ENCODE measurements around the gene MRGPRX3.
A peak's percentile ranks its signal among the peaks of the same experiment; 100 is the strongest.
"Not testable (repeated sequence)": the region's sequence is repeated elsewhere in the genome, so short reads cannot be mapped to it uniquely, and the experiment has no call there.

The MRGPRX3 gene

DNA sequence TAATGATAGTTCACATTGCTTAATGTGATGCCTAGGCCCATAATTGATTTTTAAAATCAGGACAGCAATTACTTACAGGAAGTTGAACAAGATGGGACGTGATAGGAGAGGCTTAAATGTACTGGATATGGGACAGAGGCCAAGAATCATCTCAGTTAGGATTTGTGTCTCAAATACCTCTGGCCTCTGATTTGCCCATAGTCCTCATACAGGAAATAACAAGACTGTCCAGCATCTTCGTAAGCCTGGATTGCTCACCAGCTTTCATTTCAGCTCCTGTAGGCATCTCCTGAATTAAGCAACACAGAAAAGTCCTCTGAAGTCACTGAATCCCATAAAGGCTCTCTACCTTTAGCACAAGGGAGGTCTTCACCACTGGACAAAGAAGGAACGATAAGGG is at the start of gene MRGPRX3:
MRGPRX3 (plus strand) TSS at position 231 of the 400 bp plus-strand sequence. CDS start 4,632 bp downstream, outside the sequence.
- DNase-seq (ENCODE audit: low spot score), result no peak

DNA sequence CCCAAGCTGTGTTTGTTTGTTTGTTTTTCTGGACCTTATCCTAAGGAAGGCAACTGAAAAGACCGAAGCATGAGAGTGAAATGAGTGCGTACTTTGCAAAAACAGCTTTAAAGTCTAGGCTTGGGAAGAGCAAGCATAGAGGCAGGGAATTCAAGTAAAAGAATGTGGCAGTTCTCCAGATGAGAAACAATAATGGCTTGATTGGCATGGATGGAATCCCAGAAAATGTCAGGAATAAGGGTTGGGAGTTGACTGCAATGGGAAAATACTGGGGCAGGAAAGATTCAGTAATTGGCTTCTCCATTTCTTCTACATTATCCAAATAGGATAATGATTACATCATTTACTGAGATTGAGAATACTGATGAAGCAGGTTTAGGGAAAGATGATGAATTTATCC is 44.0 kb upstream of the MRGPRX3 start:
- no peak for DNase-seq (ENCODE audit: low spot score)

DNA sequence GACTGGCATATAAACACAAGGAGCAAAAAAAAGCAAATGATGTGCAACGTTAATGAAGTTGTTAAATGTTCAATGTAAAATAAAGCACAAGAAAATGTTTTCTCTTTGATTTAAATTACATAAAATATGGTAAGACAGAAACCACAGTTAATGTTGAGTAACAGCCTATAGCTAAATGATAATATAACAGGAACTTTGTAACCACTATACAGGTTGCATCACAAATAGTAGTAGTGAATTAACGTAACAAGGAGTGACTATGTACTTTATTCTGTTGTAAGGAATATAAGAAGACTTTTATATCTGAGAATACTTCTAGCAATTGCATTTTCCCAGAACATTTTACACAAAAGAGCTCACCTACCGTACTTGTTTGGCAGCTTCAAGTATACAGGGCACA is 43.4 kb upstream of the MRGPRX3 start:
- DNase-seq (ENCODE audit: low spot score), result no peak

DNA sequence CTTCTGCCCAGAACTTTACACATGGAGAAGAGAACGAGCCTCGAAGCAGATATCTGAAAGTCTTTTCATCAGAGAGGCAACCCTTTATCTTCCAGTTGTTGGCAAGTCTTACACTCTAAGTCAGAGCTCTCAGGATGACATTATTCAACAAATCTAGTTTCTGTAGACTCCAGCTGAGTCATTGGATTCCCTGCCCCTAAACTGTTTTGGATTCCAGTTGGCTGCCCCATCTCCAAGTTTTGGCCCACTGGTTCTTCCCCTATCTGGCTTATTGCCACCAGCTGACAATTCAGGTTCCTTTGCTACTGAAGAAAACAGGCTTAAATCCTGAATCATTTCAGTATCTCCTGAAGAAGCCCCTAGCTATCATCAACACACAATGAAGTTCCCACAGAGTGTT is 40.6 kb upstream of the MRGPRX3 start:
- DNase-seq (ENCODE audit: low spot score), result peak; percentile 19

DNA sequence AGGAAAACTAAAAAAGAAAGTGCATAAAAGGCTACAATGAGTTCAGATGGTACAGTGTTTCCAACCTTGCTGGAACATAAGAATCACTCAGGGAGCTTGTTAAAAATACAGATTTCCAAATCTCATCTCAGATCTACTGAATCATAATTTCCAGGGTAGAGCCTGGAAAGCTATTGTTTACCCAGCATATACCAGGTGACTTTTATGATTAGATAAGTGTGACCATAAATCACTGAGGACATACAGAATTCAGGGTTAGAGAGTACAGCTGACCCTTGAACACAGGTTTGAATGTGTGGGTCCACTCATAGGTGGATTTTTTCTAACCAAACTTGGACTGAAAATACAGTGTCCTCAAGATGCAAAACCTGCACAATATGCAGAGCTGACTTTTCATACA is 38.4 kb upstream of the MRGPRX3 start:
- no peak for DNase-seq (ENCODE audit: low spot score)

DNA sequence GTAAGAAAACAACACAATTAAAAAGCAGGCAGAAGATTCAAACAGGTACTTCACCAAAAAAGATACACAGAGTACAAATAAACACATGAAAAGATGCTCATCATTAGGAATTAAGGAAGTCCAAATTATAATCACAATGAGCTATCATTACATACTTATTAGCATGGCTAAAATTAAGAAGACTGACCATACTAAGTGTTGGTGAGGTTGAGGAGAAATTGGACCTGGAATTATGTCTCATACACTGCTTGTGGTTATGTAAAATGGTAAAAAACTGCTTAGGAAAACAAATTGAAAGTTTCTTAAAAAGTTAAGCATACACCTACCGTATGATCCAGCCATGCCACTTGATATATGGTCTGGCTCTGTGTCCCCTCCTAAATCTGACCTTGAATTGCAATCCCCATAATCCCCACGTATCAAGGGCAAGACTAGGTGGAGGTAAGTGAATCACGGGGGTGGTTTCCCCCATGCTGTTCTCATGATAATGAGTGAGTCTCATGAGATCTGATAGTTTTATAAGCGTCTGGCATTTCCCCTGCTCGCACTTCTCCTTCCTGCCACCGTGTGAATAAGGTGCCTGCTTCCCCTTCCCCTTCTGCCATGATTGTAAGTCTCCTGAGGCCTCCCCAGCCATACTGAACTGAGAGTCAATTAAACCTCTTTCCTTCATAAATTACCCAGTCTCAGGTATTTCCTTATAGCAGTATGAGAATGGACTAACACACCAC is 31.3 kb upstream of the MRGPRX3 start:
- DNase-seq (ENCODE audit: low spot score), result no peak

DNA sequence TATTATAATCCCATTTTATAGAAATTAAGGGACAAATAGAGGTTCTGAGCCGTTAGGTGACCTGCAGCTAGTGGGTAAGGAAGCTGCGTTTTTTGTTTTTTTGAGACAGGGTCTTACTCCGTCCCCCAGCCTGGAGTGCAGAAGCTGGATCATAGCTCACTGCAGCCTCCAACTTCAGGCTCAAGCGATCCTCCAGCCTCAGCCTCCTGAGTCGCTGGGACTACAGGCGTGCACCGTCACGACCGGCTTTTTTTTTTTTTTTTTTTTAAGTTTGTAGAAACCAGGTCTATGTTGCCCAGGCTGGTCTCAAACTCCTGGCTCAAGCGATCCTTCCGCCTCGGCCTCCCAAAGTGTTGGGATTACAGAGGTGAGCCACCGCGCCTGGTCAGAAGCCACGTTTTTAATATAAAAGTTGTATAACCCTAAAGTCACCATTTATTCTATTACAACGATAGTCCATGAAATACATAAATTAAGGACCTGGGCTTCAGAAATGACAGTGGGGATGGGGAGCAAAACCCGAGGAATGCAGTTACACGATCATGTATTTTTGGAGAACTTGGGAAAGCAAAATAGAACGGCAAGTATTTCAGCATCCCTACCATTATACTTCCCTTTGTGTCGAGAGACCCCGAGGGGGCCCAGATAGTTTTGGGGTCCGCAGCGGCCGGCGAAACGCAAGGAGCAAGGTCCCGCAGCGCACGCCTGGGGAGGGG is 27.1 kb upstream of the MRGPRX3 start:
- no peak for DNase-seq (ENCODE audit: low spot score)

DNA sequence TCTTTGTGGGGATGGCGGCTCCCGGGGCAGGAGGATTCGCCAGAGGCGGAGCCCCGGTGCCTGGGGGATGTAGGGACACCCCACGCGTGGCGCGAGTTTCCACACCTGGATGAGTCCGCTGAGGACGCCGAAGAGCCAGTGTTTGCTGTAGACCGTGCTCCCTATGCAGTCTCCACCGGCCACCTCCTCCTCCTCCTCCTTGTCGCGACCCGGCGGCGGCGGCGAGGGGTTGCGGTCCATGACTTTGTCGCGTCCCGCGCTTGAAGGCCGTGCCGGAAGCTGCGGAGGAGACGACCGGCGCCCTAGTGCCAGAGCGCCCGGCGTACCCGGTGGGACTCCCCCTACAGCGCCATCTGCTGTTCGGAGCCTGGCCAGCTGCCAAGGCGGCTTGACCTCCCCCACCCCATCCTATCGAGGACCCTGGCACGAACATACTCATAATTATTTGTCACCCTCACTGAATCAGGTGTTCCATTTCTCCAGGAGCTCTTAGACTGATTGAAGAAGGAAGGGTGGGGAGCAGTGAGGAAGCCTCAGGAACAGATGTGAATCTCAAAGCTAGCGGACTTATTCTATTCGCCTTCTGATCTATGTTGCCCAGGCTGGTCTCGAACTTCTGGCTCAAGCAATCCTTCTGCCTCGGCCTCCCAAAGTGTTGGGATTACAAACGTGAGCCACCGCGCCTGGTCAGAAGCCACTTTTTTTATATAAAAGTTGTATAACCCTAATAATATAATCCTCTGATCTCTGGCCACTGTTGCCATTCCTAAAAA is 26.4 kb upstream of the MRGPRX3 start, which contains the start of gene SAAL1:
SAAL1 (minus strand) TSS at position 281 of the 773 bp plus-strand sequence; CDS start at position 240, 41 bp downstream.
- DNase-seq (ENCODE audit: low spot score), result peak; percentile 83

DNA sequence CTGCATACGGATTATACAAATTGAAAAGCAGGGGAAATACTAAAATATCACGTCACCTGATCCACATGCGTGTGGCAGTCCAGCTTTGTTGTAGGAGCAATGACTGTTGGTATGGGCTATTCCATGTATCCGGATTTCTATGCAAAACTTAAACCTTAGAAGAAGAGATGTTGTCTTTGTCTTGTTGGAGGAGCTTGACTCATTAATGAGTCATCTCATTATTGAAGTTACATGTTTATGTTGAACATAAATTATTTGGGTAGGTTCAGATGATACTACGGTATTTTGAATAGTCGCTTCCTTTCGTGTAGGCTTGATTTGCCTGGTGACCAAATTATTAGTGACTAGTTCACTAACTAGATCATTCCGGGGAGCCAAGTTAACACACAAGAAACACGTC is 25.7 kb upstream of the MRGPRX3 start:
- DNase-seq (ENCODE audit: low spot score), result no peak

DNA sequence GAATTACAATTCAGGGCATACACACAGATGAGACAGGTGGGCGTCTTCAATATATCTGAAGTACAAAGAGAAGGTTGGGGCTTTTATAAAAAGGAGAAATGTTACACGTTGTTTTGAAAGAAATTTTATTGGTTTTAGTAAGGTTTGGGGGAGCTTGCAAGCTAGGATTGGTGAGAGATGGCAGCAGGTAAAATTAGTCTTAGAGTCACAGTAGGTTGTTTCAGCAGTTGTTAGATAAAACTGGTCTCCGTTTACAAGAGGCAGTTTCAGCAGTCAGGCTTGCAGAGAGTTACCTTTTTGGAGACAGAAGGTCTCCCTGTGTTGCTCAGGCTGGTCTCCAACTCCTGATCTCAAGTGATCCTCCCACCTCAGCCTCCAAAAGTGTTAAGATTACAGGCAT is 24.1 kb upstream of the MRGPRX3 start:
- DNase-seq (ENCODE audit: low spot score), result no peak

DNA sequence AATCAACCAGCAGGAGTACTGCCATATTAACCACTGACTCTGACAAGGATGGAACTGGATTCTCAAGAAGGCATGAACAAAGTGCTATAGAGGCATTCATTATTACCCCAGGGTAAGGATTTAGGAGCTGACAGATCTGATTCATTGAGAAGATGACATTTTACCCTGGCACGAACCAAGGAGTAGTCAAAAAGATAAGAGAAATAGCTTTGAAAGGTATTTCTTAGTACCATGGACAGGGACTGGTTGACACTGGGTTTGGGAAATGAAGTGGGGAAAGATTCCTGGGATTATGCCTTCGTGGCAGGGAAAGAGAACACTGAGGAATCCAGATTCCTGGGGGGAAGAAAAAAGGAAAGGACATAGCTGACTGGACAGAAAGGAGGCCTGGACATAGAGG is 21.4 kb upstream of the MRGPRX3 start:
- no peak for DNase-seq (ENCODE audit: low spot score)

DNA sequence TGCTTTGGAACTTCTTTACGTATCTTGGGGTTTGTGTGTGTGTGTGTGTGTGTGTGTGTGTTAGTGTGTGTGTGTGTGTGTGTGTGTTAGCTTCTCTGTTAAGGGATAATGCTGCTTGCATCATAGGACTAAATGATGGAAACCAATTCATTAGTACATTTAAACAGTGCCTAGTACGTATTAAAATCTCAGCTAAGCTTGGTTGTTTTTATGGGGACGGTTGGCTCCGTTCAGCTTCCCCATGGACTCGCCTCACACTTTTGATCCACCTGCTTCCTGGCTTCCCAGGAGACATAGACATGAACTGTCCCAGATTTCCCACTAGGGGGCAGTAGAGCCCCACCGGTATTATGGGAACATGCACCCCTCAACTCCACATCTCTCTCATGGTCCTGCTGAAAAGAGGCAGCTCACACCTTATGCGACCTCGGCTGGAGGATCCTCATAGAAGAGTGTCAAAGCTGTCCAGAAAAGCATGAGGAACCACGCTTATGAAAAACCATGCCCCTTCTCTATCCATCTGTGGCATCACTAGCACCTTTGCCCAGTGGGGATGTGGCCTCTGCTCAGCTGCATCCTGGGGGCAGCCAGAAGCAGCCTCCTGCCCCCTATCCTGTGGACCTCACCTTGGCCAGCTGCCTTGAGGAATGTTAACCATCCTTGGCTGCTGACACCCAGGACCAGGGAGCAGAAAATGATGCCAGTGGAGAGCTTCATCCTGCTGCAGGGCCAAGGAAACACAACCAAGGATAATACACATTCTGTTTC is 16.8 kb upstream of the MRGPRX3 start:
- DNase-seq (ENCODE audit: low spot score), result peak; percentile 73

DNA sequence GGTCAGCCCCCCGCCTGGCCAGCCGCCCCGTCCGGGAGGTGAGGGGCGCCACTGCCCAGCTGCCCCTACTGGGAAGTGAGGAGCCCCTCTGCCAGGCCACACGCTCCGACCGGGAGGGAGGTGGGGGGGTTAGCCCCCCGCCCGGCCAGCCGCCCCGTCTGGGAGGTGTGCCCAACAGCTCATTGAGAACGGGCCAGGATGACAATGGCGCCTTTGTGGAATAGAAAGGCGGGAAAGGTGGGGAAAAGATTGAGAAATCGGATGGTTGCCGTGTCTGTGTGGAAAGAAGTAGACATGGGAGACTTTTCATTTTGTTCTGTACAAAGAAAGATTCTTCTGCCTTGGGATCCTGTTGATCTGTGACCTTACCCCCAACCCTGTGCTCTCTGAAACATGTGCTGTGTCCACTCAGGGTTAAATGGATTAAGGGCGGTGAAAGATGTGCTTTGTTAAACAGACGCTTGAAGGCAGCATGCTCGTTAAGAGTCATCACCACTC is 11.0 kb upstream of the MRGPRX3 start:
- not testable (repeated sequence) for DNase-seq (ENCODE audit: low spot score)

DNA sequence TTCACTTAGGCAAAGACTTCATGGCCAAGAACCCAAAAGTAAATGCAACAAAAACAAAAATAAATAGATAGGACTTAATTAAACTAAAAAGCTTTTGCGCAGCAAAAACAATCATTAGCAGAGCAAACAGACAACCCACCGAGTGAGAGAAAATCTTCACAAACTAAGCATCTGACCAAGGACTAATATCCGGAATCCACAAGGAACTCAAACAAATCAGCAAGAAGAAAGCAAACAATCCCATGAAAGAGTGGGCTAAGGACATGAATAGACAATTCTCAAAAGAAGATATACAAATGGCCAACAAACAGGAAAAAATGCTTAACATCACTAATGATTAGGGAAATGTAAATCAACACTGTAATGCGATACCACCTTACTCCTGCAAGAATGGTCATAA is 1.3 kb upstream of the MRGPRX3 start:
- DNase-seq (ENCODE audit: low spot score), result not testable (repeated sequence)

DNA sequence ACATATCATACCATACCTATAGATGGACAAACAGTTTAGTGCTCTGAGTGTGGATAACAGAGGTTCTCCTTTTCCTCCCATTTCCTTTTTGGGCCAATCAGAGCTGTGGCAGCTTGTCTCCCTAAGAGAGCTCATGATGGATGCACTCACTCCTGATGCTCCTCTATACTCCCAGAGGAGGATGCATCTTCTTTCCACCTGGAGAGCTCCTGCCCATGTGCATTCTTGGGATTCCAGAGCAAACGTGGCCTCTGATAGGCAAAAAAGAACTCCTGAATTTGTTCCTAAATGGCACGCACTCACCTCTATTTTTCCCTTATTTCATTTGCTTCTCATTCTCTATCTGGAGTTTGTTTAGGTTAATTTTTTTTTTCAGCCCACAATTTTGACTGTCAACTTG is 2.9 kb downstream of the MRGPRX3 start:
- DNase-seq (ENCODE audit: low spot score), result no peak

DNA sequence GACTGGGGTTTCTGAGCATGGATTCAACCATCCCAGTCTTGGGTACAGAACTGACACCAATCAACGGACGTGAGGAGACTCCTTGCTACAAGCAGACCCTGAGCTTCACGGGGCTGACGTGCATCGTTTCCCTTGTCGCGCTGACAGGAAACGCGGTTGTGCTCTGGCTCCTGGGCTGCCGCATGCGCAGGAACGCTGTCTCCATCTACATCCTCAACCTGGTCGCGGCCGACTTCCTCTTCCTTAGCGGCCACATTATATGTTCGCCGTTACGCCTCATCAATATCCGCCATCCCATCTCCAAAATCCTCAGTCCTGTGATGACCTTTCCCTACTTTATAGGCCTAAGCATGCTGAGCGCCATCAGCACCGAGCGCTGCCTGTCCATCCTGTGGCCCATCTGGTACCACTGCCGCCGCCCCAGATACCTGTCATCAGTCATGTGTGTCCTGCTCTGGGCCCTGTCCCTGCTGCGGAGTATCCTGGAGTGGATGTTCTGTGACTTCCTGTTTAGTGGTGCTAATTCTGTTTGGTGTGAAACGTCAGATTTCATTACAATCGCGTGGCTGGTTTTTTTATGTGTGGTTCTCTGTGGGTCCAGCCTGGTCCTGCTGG is 4.9 kb downstream of the MRGPRX3 start:
- no peak for DNase-seq (ENCODE audit: low spot score)

DNA sequence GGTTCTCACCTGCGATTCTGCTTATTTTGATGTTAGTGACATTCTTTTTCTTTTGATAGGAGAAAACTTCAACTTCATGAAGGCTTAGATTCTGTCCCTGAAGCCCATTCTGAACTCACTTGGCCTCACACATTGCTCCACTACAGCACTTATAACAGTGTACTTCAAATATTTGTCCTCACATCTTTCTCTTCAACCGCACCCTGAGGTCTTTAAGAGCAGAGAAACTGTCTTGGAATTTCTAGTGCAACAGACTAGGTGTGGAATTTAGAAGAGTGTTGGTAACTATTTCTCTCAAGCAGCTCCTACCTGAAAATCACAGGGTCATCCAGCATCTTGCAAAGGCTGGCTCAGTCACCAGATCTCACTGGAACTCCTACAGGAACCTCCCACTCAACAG is 7.8 kb downstream of the MRGPRX3 start:
- DNase-seq (ENCODE audit: low spot score), result no peak

DNA sequence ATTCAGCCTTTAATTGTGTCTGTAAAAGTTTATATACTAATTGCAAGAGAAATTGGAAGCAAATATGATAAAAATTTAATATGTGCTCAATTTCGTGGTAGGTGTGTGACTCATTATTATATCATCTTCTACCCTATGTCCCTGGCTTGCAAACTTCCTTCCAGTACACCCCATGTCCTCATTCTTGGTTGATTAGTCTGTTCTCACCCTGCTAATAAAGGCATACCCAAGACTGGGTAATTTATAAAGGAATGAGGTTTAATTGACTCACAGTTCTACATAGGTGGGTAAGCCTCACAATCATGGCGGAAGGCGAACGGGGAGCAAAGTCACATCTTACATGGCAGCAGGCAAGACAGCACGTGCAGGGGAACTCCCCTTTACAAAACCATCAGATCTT is 11.9 kb downstream of the MRGPRX3 start:
- peak; percentile 90 for DNase-seq (ENCODE audit: low spot score)

DNA sequence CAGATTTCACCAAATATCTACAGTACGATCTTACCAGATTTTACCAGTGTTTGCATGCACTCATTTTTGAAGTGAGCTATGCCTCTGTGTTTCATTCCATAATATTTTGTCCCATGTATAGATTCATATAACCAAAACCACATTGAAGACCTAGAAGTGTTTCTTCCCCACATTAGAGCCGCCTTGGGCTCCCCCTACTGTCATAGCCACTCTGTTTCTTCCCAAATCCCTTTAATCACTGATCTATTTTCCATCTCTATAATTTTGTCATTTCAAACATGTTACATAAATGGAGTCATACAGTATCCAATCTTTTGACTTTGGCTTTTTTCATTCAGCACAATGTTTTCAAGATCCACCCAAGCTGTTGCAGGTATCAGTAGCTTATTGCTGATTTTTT is 12.7 kb downstream of the MRGPRX3 start:
- no peak for DNase-seq (ENCODE audit: low spot score)

DNA sequence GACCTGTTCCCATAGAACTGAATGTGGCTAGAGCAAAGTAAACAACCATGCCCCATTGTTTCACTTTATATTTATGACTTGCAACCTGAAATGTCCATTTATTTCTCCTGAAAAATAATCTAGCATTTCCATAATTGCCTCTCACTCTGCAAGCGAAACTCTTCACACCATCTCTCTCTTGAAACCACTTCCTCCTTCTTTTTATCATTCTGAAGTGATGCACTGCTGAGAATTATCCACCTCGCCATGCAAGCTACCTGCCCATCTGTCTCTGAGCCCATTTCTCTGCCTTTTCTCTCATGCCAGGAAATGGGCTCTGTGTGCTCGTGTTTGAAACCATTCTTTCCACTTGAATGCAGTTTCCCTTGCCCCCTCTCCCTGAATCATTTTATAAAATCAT is 13.5 kb downstream of the MRGPRX3 start:
- DNase-seq (ENCODE audit: low spot score), result no peak

DNA sequence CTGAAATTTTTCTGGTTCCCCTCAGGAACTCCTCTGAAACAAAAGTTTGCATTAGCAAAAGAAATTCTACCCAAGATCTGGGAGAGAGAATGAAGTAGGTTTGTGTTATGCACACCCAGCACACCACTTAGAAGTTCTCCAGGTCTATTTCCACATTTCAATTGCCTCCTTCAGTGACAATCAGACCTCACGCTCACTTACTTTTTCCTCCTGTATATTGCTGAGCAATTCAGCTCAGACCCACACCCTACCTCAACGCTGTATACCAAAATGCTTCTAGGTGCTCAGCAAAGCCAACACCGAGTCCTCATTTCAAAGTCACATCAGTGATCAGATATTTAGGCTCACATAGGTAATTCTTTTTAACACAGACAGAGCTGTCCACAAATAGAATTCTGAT is 19.2 kb downstream of the MRGPRX3 start:
- no peak for DNase-seq (ENCODE audit: low spot score)
